Fibroblast of gingiva (primary cell): ENCODE results near the gene GNB1L.
A peak's percentile ranks its signal among the peaks of the same experiment; 100 is the strongest.
"Not testable (repeated sequence)": the region's sequence is repeated elsewhere in the genome, so short reads cannot be mapped to it uniquely, and the experiment has no call there.

Experiments
- DNase-seq: peaks from one replicate; pipeline ENCODE4 v3.0.0-alpha.2; 2011; ENCODE audit warnings: low read depth

The GNB1L gene

DNA sequence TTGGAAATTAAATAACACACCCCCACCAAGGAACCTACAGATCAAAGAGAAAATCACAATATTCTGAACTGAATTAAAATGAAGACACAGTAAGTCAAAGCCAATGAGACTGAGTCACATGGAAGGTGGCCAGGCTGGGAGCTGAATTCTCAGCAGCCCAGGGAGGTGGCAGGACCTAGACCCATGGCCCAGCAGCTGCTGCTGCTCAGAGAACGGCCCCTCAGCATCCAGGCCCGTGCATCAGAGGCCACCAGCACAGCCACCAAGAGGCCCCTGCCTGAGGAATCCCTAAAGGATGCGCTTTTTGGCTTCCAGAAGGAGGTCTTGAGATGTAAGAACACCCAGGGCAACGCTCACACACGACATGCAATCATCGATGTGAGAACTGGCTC, 59.1 kb downstream of the GNB1L start:
- DNase-seq: peak; percentile 36

DNA sequence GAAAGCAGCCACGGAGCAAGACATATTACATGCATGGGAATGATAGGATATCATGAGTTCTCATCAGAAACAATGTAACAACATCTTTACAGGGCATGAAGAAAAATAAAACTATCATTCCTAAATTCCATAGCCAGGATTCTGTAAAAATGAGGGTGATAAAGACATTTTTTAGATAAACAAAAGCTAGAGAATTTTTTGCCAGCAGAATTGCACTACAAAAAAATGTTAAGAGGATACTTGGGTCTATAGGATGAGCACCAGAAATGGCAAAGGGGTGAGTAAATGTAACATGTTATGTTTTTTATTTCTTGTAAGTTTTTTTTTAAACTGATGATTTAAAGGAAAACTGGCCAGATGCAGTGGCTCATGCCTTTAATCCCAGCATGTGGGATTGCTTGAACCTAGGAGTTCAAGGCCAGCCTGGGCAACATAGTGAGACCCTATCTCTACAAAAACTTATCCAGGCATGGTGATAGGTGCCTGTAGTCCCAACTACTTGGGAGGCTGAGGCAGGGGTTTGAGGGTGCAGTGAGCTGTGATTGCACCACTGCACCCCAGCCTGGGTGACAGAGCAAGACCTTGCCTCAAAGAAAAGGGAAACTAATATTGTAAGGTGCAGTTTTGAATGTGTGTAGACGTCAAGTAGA, 60.9 kb downstream of the GNB1L start:
- DNase-seq: no peak

GRCh38 chr22:19793161-19793560, 61.5 kb downstream of the GNB1L start:
- DNase-seq: no peak

DNA sequence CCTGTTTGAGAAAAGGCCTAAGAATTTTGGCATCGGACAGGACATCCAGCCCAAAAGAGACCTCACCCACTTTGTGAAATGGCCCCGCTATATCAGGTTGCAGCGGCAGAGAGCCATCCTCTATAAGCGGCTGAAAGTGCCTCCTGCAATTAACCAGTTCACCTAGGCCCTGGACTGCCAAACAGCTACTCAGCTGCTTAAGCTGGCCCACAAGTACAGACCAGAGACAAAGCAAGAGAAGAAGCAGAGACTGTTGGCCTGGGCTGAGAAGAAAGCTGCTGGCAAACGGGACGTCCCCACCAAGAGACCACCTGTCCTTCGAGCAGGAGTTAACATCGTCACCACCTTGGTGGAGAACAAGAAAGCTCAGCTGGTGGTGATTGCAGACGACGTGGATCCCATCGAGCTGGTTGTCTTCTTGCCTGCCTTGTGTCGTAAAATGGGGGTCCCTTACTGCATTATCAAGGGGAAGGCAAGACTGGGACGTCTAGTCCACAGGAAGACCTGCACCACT, 62.2 kb downstream of the GNB1L start:
- DNase-seq: not testable (repeated sequence)

DNA sequence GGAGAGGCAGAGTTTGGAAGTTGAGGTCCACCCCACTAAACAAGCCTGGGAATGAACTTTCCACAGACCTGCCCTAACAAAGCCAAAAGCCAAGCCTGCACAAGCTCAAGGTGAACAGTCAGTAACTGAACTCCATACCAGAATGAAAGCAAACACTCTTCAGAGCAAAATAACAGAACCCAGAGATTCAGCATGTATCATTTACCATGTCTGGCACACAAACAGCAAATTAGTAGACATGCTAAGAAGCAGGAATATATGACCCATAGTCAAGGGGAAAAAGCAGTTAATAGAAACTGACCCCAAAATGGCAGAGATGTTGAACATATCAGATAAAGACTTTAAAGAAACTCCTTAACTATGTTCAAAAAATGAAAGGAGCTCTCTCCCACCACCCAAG, 62.8 kb downstream of the GNB1L start:
- DNase-seq: no peak

GRCh38 chr22:19791243-19791642, 63.4 kb downstream of the GNB1L start:
- DNase-seq: no peak

DNA sequence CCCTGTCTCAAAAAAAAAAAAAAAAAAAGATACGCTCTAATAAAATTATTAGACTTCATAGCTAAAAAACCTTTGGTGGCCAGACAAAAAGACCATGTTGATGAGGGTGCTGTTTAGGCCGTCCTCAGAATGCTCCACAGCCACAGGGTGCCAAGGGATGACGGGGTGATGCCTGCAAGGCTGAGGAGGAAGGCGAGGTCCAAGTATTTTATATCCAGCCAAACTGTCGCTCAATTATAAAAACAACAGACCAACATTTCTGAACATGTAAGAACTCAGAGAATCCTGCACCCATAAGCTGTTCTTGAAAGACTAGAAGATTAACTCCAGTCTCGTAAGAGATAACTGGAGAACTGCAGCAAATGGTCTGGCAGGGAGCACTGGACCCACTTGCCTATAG, 64.8 kb downstream of the GNB1L start:
- no peak for DNase-seq

- DNase-seq: no peak
These were observed 65.3 kb downstream of the GNB1L start for GRCh38 chr22:19789406-19789805.

DNA sequence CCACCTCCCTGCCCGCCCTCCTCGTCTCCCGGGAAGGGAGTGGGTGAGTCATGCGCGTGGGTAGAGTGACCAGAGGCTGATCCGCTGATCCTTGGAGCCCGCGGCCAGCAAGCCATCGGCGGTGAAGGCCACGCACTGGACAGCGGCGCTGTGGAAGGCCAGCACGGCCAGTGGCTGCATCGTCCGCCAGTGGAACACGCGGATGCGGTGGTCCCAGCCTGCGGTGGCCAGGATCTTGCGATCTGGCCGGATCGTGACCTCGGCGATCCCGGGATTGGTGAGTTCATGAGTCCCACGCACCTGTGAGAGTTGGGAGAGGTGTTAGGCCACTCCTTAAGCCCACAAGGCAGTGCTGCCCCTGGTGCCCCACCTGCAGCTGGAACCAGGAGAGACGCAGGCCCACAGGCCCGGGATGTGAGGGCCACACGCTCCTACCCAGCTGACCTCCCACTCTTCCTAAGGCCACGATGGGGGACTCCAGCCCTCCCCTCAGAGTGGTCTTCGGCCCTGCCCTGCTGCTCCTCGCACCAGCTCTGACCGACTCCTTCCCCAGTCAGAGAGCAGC, 65.9 kb downstream of the GNB1L start:
- DNase-seq: no peak

- DNase-seq: no peak
These were observed 66.9 kb downstream of the GNB1L start for GRCh38 chr22:19787849-19788141.

DNA sequence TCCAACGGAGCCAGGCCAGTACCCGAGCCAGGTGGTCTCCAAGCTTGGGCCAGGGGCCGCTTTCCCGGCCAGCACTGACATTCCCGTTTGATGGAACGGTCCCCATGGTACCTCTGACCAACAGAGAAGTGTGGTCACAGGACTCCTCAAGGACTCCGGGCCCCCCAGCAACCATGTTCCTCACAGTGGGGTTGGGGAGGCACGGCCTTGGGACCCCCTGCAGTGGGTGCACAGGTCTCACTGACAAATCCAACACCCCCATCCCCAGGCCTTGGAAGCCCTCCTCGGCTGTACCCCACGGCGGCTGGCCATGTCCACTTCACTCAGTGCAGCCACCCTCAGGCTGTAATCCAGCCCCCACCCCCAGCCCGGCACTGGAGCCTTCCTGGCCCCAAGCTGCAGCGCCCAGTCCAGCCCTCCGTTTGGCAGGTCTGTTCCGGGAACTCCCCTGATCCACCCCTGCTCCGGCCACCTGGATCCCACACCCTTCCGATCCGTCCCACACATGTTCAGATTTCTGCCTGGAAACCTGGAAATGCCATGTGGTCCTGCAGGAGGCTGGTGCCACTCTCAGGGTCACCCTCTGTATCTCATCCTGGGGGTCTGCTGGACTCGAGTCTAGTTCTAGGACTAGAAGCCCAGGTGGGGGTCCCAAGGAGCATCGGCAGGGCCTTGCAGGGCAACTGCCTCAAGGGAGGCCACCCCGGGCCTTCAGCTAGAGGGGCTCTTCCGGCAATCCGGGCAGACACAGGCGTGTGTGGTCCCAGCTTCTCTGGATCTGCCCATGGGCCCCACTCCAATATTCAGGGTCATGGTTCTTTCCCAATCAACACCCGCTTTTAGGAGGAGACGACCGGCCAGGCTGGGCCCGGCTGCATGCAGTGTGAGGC, 67.5 kb downstream of the GNB1L start:
- DNase-seq: no peak

- DNase-seq: no peak
These were observed 68.4 kb downstream of the GNB1L start for GRCh38 chr22:19786264-19786585.

DNA sequence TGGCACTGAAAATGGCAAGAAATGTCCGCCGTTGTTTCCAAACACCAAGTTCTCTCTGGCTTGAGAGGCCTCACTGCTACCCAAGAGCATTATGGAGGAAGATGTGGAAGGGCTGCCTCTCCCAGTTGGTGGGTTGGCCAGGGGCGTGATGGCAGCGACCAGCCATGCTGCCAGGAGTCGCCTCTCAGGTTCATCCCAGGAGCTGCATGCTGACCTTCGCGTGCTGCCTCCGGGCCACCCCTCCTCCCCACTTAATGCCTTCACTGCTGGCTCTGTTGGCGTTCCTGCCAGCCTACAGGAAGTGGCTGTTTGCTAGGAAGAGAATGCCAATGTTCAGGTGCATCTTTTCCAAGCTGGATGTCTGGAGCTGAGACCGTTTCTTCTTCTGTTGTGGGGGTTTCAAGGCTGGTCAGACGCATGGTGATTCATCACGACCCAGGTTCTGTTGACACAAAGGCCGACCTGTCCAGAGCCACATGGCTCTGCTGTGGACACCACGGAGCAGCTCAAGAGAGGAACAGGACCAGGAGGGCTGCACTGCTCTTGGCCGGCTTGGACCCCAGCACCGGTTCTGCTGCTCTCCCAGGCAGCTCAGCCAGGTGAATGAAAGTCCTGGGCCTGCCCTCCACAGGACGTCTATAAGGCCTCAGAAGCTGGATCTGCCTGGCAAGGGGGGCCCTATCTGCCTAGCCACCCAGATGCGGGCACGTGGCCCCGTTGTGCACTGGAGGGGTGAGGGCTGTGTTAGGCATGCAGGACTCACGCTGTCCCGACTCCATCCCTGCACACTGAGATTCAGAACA, 69.0 kb downstream of the GNB1L start:
- no peak for DNase-seq

GRCh38 chr22:19784384-19785175, 70.1 kb downstream of the GNB1L start:
- DNase-seq: no peak

GRCh38 chr22:19783586-19784383, 70.9 kb downstream of the GNB1L start:
- no peak for DNase-seq

- DNase-seq: no peak
These were observed 72.1 kb downstream of the GNB1L start for GRCh38 chr22:19782533-19782932.

DNA sequence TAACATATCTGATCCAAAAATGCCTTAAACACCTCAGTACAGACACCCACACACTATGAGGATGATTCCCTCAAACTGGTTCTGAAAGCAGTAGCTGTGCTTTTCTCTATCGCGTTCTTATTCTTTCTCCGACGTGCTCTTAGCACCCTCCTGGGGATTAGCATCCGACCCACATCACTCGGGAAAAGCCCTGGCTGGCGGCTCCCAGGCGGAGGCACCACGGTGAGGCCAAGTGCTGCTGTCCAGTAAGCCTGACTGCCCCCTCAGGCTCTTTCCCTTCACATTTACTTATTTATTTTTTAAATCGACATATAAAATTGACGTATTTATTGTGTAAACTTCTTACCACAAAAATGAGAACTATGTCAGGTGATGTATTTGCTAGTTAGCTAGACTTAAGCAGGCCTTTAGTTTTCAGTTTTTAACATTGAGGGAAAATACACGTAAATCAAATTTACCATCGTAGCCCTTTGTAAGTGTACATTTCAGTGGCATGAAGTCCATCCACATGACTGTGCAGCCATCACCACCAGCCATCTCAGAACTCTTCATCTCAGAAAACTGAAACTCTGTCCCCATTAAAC, 74.9 kb downstream of the GNB1L start:
- DNase-seq: no peak

- DNase-seq: no peak
These were observed 75.7 kb downstream of the GNB1L start for GRCh38 chr22:19779011-19779421.

GRCh38 chr22:19777192-19777591, 77.5 kb downstream of the GNB1L start:
- not testable (repeated sequence) for DNase-seq

- DNase-seq: no peak
These were observed 78.1 kb downstream of the GNB1L start for GRCh38 chr22:19776433-19777031.
